ENCODE measurements around the gene OR2T12.
"Not testable (repeated sequence)": the region's sequence is repeated elsewhere in the genome, so short reads cannot be mapped to it uniquely, and the experiment has no call there.

Gene OR2T12

GRCh38 chr1:248303324-248303723, at the start of gene OR2T12:
Gene OR2T12 (minus strand): TSS chr1:248303424. CDS start chr1:248295578, 7,846 bp downstream.
- DNase-seq: no peak
- intact Hi-C loops (cut with DNase I): no loop called here

- intact Hi-C loops (cut with DNase I): no loop called here
- no peak for DNase-seq
Measured at GRCh38 chr1:248348475-248348874, 45.3 kb upstream of the OR2T12 start, which contains the start of gene OR14C36. Gene OR14C36 (plus strand): TSS chr1:248348775. CDS start chr1:248348775, 0 bp downstream.

- intact Hi-C loops (cut with DNase I): no loop called here
- no peak for DNase-seq
Measured at GRCh38 chr1:248343451-248343850, 40.2 kb upstream of the OR2T12 start.

- intact Hi-C loops (cut with DNase I): no loop called here
- DNase-seq: no peak
Measured at GRCh38 chr1:248324468-248324867, 21.2 kb upstream of the OR2T12 start, which contains the start of gene OR2M7. Gene OR2M7 (minus strand): TSS chr1:248324568. CDS start chr1:248324568, 0 bp downstream.

- DNase-seq: peak in 1 of 10 donors; percentile 51
- intact Hi-C loops (cut with DNase I): no loop called here
Measured at GRCh38 chr1:248316796-248317195, 13.6 kb upstream of the OR2T12 start.

- DNase-seq: peak in 1 of 10 donors; percentile 42
- intact Hi-C loops (cut with DNase I): not testable (repeated sequence)
Measured at GRCh38 chr1:248306740-248307139, 3.5 kb upstream of the OR2T12 start.

- DNase-seq: peak in 2 of 10 donors; percentile 38 to 74
- intact Hi-C loops (cut with DNase I): no loop called here
Measured at GRCh38 chr1:248306103-248306502, 2.9 kb upstream of the OR2T12 start.

- intact Hi-C loops (cut with DNase I); DNase-seq: not testable (repeated sequence)
Measured at GRCh38 chr1:248305672-248306071, 2.4 kb upstream of the OR2T12 start.

- no peak for DNase-seq
- intact Hi-C loops (cut with DNase I): no loop called here
Measured at GRCh38 chr1:248288391-248288790, 14.8 kb downstream of the OR2T12 start.

GRCh38 chr1:248277876-248278275, 25.3 kb downstream of the OR2T12 start, which contains the start of gene OR2T33:
Gene OR2T33 (minus strand): TSS chr1:248277976. CDS start chr1:248273814, 4,162 bp downstream.
- intact Hi-C loops (cut with DNase I): no loop called here
- DNase-seq: no peak

- intact Hi-C loops (cut with DNase I): loop anchor here (2.0 kb wide), 1 partner anchor 188 kb away; no protein-coding TSS in a partner anchor
- peak in 1 of 10 donors; percentile 41 for DNase-seq
Measured at GRCh38 chr1:248273225-248273624, 30.0 kb downstream of the OR2T12 start.

- intact Hi-C loops (cut with DNase I): no loop called here
- no peak for DNase-seq
Measured at GRCh38 chr1:248268178-248268577, 35.0 kb downstream of the OR2T12 start.

- DNase-seq; intact Hi-C loops (cut with DNase I): not testable (repeated sequence)
Measured at GRCh38 chr1:248259309-248259708, 43.9 kb downstream of the OR2T12 start.

- intact Hi-C loops (cut with DNase I): loop anchor here (5.0 kb wide), 1 partner anchor 564 kb away; no protein-coding TSS in a partner anchor
- peak in 7 of 10 donors; percentile 9 to 89 (median 57) for DNase-seq
Measured at GRCh38 chr1:248243204-248243603, 60.0 kb downstream of the OR2T12 start.

Measured in posterior cingulate gyrus (tissue), 11 donors.